GM12864 (cell line): ENCODE results near the gene RELB.

Source experiments
- DNase-seq: peaks from one replicate; pipeline ENCODE4 v3.0.0-alpha.2; 2011; ENCODE audit warnings: low read depth
- H3K4me3 ChIP-seq: 2 replicates; pipeline ENCODE4 v1.5.1; 2011; ENCODE audit warnings: mild to moderate bottlenecking, low read depth, low read length, control low read depth
- CTCF ChIP-seq: IDR thresholded peaks from 2 replicates; pipeline ENCODE4 v1.5.1; 2011; ENCODE audit warnings: low read depth, mild to moderate bottlenecking, moderate library complexity, low read length, control low read depth, inconsistent platforms; ENCODE audit errors: missing control alignments

The RELB gene

DNA sequence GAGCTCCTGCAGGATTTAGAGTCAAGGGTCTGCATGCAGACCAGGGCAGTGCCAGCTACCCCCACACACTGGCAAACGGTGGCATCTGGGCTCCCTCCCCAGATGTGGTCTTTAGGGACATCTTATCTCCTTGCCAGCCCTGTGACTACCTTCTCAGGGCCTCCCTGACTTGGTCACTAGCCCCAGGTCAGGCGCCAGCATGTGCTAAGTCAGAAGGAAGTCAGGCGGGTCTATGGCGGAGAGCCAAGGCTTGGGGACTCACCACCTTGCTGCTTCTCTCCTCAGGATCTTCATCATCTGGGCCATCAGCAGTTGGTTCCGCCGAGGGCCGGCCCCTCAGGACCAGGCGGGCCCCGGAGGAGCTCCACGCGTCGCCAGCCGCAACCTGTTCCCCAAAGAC is 28.5 kb upstream of the RELB start:
- TF ChIP-seq CTCF: no peak
- no peak overlapping the region for H3K4me3 ChIP-seq
- no peak for DNase-seq

- TF ChIP-seq CTCF: no peak
Measured at GRCh38 chr19:44973982-44974735, 27.1 kb upstream of the RELB start.

GRCh38 chr19:44974857-44975256 is 26.4 kb upstream of the RELB start:
- no peak for TF ChIP-seq CTCF
- no peak for DNase-seq
- H3K4me3 ChIP-seq: no peak overlapping the region

More at GRCh38 chr19:44973982-44974735, 27.1 kb upstream of the RELB start:
- no peak for DNase-seq
- H3K4me3 ChIP-seq: no peak overlapping the region

DNA sequence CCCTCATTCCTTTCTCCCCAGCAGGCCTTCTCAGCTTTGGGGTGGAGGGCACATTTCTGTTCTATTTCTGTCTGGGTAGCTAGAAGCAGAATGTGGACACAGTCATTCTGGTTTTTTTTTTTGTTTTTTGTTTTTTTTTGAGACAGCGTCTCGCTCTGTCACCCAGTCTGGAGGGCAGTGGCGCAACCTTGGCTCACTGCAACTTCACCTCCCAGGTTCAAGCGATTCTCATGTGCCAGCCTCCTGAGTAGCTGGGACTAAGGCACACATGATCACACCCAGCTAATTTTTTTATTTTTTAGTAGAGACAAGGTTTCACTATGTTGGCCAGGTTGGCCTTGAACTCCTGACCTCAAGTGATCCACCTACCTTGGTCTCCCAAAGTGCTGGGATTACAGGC is 25.8 kb upstream of the RELB start:
- no peak overlapping the region for H3K4me3 ChIP-seq
- no peak for TF ChIP-seq CTCF
- no peak for DNase-seq

- H3K4me3 ChIP-seq: no peak overlapping the region
- DNase-seq: no peak
- TF ChIP-seq CTCF: no peak
Measured at GRCh38 chr19:44984005-44984404, 17.3 kb upstream of the RELB start.

GRCh38 chr19:44985445-44985844 is 15.8 kb upstream of the RELB start:
- DNase-seq: no peak
- TF ChIP-seq CTCF: no peak

DNA sequence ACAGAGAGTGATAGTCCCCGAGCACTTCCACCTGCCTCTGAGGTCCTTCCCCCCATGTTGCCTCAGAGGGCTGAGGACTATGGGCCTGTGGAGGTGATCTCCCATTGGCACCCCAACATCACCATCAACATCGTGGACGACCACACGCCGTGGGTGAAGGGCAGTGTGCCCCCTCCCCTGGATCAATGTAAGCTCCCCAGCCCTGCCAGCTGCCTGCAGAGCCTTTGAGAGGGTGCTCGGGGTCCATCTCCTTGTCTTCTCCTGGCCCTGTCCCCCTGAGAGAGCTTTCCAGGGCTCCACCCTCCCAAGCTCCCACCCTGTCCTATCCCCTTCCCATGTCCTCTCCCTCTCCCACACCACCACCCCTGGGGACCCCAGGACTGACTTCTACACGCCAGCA is 14.9 kb upstream of the RELB start:
- DNase-seq: no peak
- no peak overlapping the region for H3K4me3 ChIP-seq
- TF ChIP-seq CTCF: no peak

More at GRCh38 chr19:44985445-44985844, 15.8 kb upstream of the RELB start:
- H3K4me3 ChIP-seq: no peak overlapping the region
